IMR-90 (cell line): ENCODE measurements around the gene EBF4. TPM values are rescaled to one million over a fixed set of nuclear protein-coding genes. Genes with fewer than 3 reads are reported as not detected.

Experiments
- ATAC-seq: fragments of 200-7000 bp; cut with Tn5 transposase; 2 replicates; pipeline ENCODE4 v1.9.1; 2020; ENCODE audit warnings: low read depth, mild to moderate bottlenecking, moderate library complexity
- BruUV-seq: library from RNA; stranded (reverse); fragments of 400-500 nt; replicated peaks from 2 replicates; lab custom pipeline; 2021; lab: Mats Ljungman, UMichigan
- CTCF ChIA-PET: fragments of 300-600 bp; formaldehyde crosslinking; extraction: SDS; loops from one replicate; lab custom pipeline; 2021; ENCODE audit warnings: antibody characterized with exemption; lab: Yijun Ruan, JAX
- POLR2A ChIA-PET: fragments of 300-600 bp; sonication (Branson Sonifier 250); formaldehyde crosslinking; loops from one replicate; lab custom pipeline; 2022; ENCODE audit warnings: antibody characterized with exemption; ENCODE audit not compliant: unreplicated experiment; lab: Charles Lee
- DNase-seq: peaks from one replicate; pipeline ENCODE4 v3.0.0; 2013
- H2AFZ ChIP-seq: replicated peaks from 2 replicates; pipeline ENCODE3; 2013; ENCODE audit warnings: low read length, mild to moderate bottlenecking; ENCODE audit not compliant: poor library complexity
- H2AK5ac ChIP-seq: 2 replicates; pipeline ENCODE4 v1.6.1; 2013; ENCODE audit warnings: low read depth, low read length, inconsistent platforms
- H2AK9ac ChIP-seq: replicated peaks from 2 replicates; pipeline ENCODE3; 2013; ENCODE audit warnings: mild to moderate bottlenecking, low read depth, low read length, moderate library complexity; ENCODE audit not compliant: poor library complexity
- H2BK120ac ChIP-seq: 2 replicates; pipeline ENCODE4 v1.6.1; 2013; ENCODE audit warnings: low read depth, low read length, inconsistent platforms
- H2BK15ac ChIP-seq: 3 replicates; pipeline ENCODE4 v1.6.1; 2013; ENCODE audit warnings: low read depth, low read length, inconsistent platforms
- H2BK20ac ChIP-seq: 2 replicates; pipeline ENCODE4 v1.6.1; 2013; ENCODE audit warnings: low read depth, mild to moderate bottlenecking, inconsistent platforms, low read length, moderate library complexity
- H2BK5ac ChIP-seq: 2 replicates; pipeline ENCODE4 v1.6.1; 2013; ENCODE audit warnings: mild to moderate bottlenecking, low read depth, low read length, inconsistent platforms; ENCODE audit not compliant: poor library complexity, severe bottlenecking
- H3K14ac ChIP-seq: replicated peaks from 2 replicates; pipeline ENCODE4 v1.6.1; 2013; ENCODE audit warnings: low read depth, low read length, inconsistent platforms
- H3K18ac ChIP-seq: 2 replicates; pipeline ENCODE4 v1.6.1; 2013; ENCODE audit warnings: low read depth, low read length, control low read depth
- H3K23ac ChIP-seq: 2 replicates; pipeline ENCODE4 v1.6.1; 2013; ENCODE audit warnings: low read depth, low read length, inconsistent platforms
- H3K27ac ChIP-seq: 2 replicates; pipeline ENCODE4 v1.5.1; 2013; ENCODE audit warnings: mild to moderate bottlenecking, control low read depth, low read length; ENCODE audit not compliant: insufficient read depth
- H3K27me3 ChIP-seq: 2 replicates; pipeline ENCODE4 v1.6.1; 2013; ENCODE audit warnings: low read length; ENCODE audit not compliant: control insufficient read depth, insufficient read depth
- H3K36me3 ChIP-seq: 2 replicates; pipeline ENCODE4 v1.6.1; 2013; ENCODE audit warnings: low read length, mixed read lengths; ENCODE audit not compliant: control insufficient read depth, insufficient read depth
- H3K4ac ChIP-seq: 2 replicates; pipeline ENCODE4 v1.6.1; 2013; ENCODE audit warnings: low read depth, low read length, inconsistent platforms
- H3K4me1 ChIP-seq: 2 replicates; pipeline ENCODE4 v1.6.1; 2013; ENCODE audit warnings: low read length, mixed read lengths; ENCODE audit not compliant: control insufficient read depth, insufficient read depth
- H3K4me2 ChIP-seq: 2 replicates; pipeline ENCODE4 v1.6.1; 2013; ENCODE audit warnings: low read depth, mild to moderate bottlenecking, control low read depth, low read length, moderate library complexity
- H3K4me3 ChIP-seq: 2 replicates; pipeline ENCODE4 v1.5.1; 2013; ENCODE audit warnings: low read depth, mild to moderate bottlenecking, control low read depth, low read length, moderate library complexity; ENCODE audit not compliant: insufficient read depth
- H3K56ac ChIP-seq: 2 replicates; pipeline ENCODE4 v1.6.1; 2013; ENCODE audit warnings: low read length, inconsistent platforms; ENCODE audit not compliant: insufficient read depth; ENCODE audit errors: extremely low read depth
- H3K79me1 ChIP-seq, 2 experiments: 2 replicates each; pipeline ENCODE4 v1.6.1; 2013; ENCODE audit warnings: low read length in 2 of 2, inconsistent platforms in 1 of 2, low read depth in 1 of 2
- H3K9ac ChIP-seq: 2 replicates; pipeline ENCODE4 v1.6.1; 2013; ENCODE audit warnings: low read depth, low read length, control low read depth
- H3K9me1 ChIP-seq: 2 replicates; pipeline ENCODE4 v1.6.1; 2013; ENCODE audit warnings: low read length, inconsistent platforms; ENCODE audit not compliant: insufficient read depth
- H3K9me3 ChIP-seq: 2 replicates; pipeline ENCODE4 v1.6.1; 2013; ENCODE audit warnings: low read length; ENCODE audit not compliant: control insufficient read depth, insufficient read depth
- H4K20me1 ChIP-seq: 2 replicates; pipeline ENCODE4 v1.6.1; 2013; ENCODE audit warnings: low read length, inconsistent platforms; ENCODE audit not compliant: insufficient read depth
- H4K5ac ChIP-seq: 2 replicates; pipeline ENCODE4 v1.6.1; 2013; ENCODE audit warnings: mild to moderate bottlenecking, low read depth, low read length, control low read depth
- H4K8ac ChIP-seq, 2 experiments: 2 replicates each; pipeline ENCODE4 v1.6.1; 2013; ENCODE audit warnings: low read depth in 2 of 2, low read length in 2 of 2, control low read depth in 1 of 2, inconsistent platforms in 1 of 2
- H4K91ac ChIP-seq: 2 replicates; pipeline ENCODE4 v1.6.1; 2013; ENCODE audit warnings: low read depth, low read length, inconsistent platforms; ENCODE audit not compliant: insufficient read depth
- BHLHE40 ChIP-seq: fragments of 150-350 bp; IDR thresholded peaks from 2 replicates; pipeline ENCODE4 v1.6.1; 2016; ENCODE audit warnings: mild to moderate bottlenecking, low read depth, low read length
- CEBPB ChIP-seq: IDR thresholded peaks from 2 replicates; pipeline ENCODE4 v1.6.1; 2012; ENCODE audit warnings: low read depth, low read length, improper control_type of control experiment
- CHD1 ChIP-seq: IDR thresholded peaks from 2 replicates; pipeline ENCODE4 v1.6.1; 2012; ENCODE audit warnings: low read depth, low read length, improper control_type of control experiment
- ELK1 ChIP-seq: fragments of 150-350 bp; IDR thresholded peaks from 2 replicates; pipeline ENCODE4 v1.6.1; 2016; ENCODE audit warnings: low read depth, mild to moderate bottlenecking, low read length, moderate library complexity, borderline replicate concordance
- FOS ChIP-seq: fragments of 150-350 bp; IDR thresholded peaks from 2 replicates; pipeline ENCODE4 v1.6.1; 2016; ENCODE audit warnings: low read depth, low read length
- MAFK ChIP-seq: IDR thresholded peaks from 2 replicates; pipeline ENCODE4 v1.6.1; 2012; ENCODE audit warnings: low read depth, low read length, improper control_type of control experiment
- MAZ ChIP-seq: IDR thresholded peaks from 2 replicates; pipeline ENCODE4 v1.6.1; 2012; ENCODE audit warnings: low read depth, mild to moderate bottlenecking, low read length, improper control_type of control experiment, moderate library complexity, borderline replicate concordance
- MXI1 ChIP-seq: IDR thresholded peaks from 2 replicates; pipeline ENCODE4 v1.6.1; 2012; ENCODE audit warnings: low read depth, mild to moderate bottlenecking, low read length, moderate library complexity, borderline replicate concordance
- NFE2L2 ChIP-seq: fragments of 150-350 bp; IDR thresholded peaks from 2 replicates; pipeline ENCODE4 v1.6.1; 2016; ENCODE audit warnings: low read depth, mild to moderate bottlenecking, low read length
- POLR2A ChIP-seq: IDR thresholded peaks from 2 replicates; pipeline ENCODE4 v1.6.1; 2012; ENCODE audit warnings: mild to moderate bottlenecking, low read depth, low read length
- RAD21 ChIP-seq: IDR thresholded peaks from 2 replicates; pipeline ENCODE4 v1.6.1; 2012; ENCODE audit warnings: low read length, improper control_type of control experiment
- RCOR1 ChIP-seq: IDR thresholded peaks from 2 replicates; pipeline ENCODE4 v1.6.1; 2012; ENCODE audit warnings: mild to moderate bottlenecking, low read length, improper control_type of control experiment; ENCODE audit not compliant: insufficient replicate concordance
- RFX5 ChIP-seq: IDR thresholded peaks from 2 replicates; pipeline ENCODE4 v1.8.0; 2012; ENCODE audit warnings: low read depth, mild to moderate bottlenecking, low read length, moderate library complexity
- SMC3 ChIP-seq: fragments of 150-350 bp; IDR thresholded peaks from 2 replicates; pipeline ENCODE4 v1.6.1; 2016; ENCODE audit warnings: low read depth, mild to moderate bottlenecking, antibody characterized with exemption, low read length, moderate library complexity
- USF2 ChIP-seq: fragments of 150-350 bp; IDR thresholded peaks from 2 replicates; pipeline ENCODE4 v1.6.1; 2017; ENCODE audit warnings: mild to moderate bottlenecking, antibody characterized with exemption, low read length, low read depth
- WGBS, 2 experiments: methylation state at CpG; one replicate each; pipeline versions ENCODE4 v1.1.5 to v1.1.7; 2013; ENCODE audit warnings: missing lambda C conversion rate in 2 of 2; ENCODE audit not compliant: insufficient read length in 1 of 2; ENCODE audit errors: extremely low coverage in 2 of 2; 5-methylcytosine and 5-hydroxymethylcytosine counted together
- dilution Hi-C: fragments of 300-500 bp; cut with HindIII; formaldehyde crosslinking; loops from one replicate; pipeline ENCODE4 v1.14.3; 2018; ENCODE audit warnings: low sequenced_read_pairs; ENCODE audit not compliant: unreplicated experiment
- in situ Hi-C: fragments of 300-500 bp; cut with MboI; formaldehyde crosslinking; loops from 3 replicates; pipeline ENCODE4 v1.14.3; 2019; ENCODE audit warnings: low sequenced_read_pairs, inconsistent platforms, mixed read lengths
- intact Hi-C: fragments of 100-400 bp; cut with micrococcal nuclease; formaldehyde crosslinking; loops from 2 replicates; pipeline ENCODE4 v1.10.0; 2022
- polyA plus RNA-seq, 3 experiments: library from polyadenylated mRNA; depleted of rRNA; stranded (reverse); fragments of >200 nt; gene quantifications; 2 replicates each; pipeline ENCODE4 v1.2.3, GENCODE V29; 2012; ENCODE audit warnings: low replicate concordance in 1 of 3
- total RNA-seq: library from RNA; depleted of rRNA; stranded (reverse); fragments of >200 nt; gene quantifications from 2 replicates; pipeline ENCODE4 v1.2.3, GENCODE V29; 2012
- TF ChIP-seq, protein P1 (sequence below): conservative IDR thresholded peaks from 2 replicates; pipeline ENCODE4 v1.5.1; 2012; ENCODE audit warnings: mild to moderate bottlenecking, low read depth, low read length, improper control_type of control experiment

The EBF4 gene
- total and polyA plus RNA-seq, 2 of the 4 experiments (the other 2 are of a cell fraction) = 0.18 to 1.1 TPM

DNA sequence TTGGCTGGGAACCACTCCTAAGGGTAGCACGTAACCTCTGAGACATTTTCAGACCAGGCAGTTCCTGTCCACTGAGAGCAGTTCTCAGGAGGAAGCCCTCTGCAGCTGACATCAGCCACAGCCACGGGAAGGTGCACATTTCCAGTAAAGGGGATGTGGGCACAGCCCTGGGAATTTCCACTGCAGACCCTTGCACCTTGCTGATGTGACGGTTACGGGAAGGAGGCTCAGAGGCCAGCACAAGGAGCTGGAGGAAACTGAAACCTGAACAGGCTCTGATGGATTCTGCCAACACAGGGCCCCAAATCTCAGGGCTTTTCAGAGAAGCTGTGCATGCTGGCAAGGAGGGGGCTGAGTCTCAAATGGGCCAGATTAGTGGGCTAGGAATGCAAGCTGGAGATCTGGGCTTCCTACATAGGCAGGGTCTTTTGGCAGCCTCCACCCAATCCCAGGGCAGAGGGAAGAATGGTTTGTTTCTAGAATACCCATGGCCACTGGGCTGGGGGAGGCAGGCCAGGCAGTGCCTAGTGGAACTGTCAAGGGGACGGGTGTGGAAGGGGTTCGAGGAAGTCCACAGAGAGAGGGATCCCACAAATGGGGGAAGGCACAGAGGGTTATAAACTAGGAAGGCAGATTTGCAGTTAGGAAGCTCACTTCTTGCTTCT is 14.2 kb downstream of the EBF4 start:
- ChIA-PET CTCF (no interaction called here), POLR2A (interaction anchor here (0.5 kb wide), 2 partner anchors 10 to 18 kb away, joined by 3 read pairs; no protein-coding TSS in a partner anchor)

More for the DNA sequence above, 14.2 kb downstream of the EBF4 start:
- Histone ChIP-seq H3K4me2 (no peak overlapping the region), H3K4me3 (no peak overlapping the region), H4K8ac (no peak overlapping the region), H2AK5ac (no peak overlapping the region), H4K20me1 (no peaks in the 10 kb centered on the region), H2AK9ac (no peak overlapping the region), H2BK120ac (no peak overlapping the region), H3K36me3 (no peaks in the 10 kb centered on the region), H2BK5ac (no peak overlapping the region), H3K27me3 (peaks cover 30% of the 10 kb centered on the region), H4K5ac (no peak overlapping the region), H3K27ac (no peak overlapping the region), H2AFZ (no peak overlapping the region), H3K9me1 (no peaks in the 10 kb centered on the region), H3K18ac (no peak overlapping the region), H4K91ac (no peak overlapping the region), H3K23ac (no peak overlapping the region), H3K14ac (no peak overlapping the region), H2BK15ac (no peak overlapping the region), H3K56ac (no peak overlapping the region), H3K9me3 (no peaks in the 10 kb centered on the region), H3K9ac (no peak overlapping the region), H2BK20ac (no peak overlapping the region), H3K79me1 (no peaks in the 10 kb centered on the region), H3K4me1 (no peaks in the 10 kb centered on the region), H3K4ac (no peak overlapping the region)
- in situ Hi-C loops (no loop called here), dilution Hi-C loops (no loop called here), intact Hi-C loops (no loop called here)
- ATAC-seq (no peak), DNase-seq (no peak)
- no TSS peak for BruUV-seq
- TF ChIP-seq CHD1 (no peak), RCOR1 (no peak), RAD21 (no peak), BHLHE40 (no peak), USF2 (no peak), FOS (no peak), ELK1 (no peak), MXI1 (no peak), SMC3 (no peak), CEBPB (no peak), MAFK (no peak), MAZ (no peak), RFX5 (no peak), NFE2L2 (no peak), POLR2A (no peak)
- TF ChIP-seq, protein P1, sequence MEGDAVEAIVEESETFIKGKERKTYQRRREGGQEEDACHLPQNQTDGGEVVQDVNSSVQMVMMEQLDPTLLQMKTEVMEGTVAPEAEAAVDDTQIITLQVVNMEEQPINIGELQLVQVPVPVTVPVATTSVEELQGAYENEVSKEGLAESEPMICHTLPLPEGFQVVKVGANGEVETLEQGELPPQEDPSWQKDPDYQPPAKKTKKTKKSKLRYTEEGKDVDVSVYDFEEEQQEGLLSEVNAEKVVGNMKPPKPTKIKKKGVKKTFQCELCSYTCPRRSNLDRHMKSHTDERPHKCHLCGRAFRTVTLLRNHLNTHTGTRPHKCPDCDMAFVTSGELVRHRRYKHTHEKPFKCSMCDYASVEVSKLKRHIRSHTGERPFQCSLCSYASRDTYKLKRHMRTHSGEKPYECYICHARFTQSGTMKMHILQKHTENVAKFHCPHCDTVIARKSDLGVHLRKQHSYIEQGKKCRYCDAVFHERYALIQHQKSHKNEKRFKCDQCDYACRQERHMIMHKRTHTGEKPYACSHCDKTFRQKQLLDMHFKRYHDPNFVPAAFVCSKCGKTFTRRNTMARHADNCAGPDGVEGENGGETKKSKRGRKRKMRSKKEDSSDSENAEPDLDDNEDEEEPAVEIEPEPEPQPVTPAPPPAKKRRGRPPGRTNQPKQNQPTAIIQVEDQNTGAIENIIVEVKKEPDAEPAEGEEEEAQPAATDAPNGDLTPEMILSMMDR = no peak
- WGBS, 2 experiments = 74% methylated on average over 5 of the region's 6 CpGs; no CpG with 5 or more reads in 1 of the 2 experiments
